Measurements from ENCODE around the gene SMC3.

SMC3 gene

GRCh38 chr10:110612087-110612486 is 44.6 kb downstream of the SMC3 start:
- TF ChIP-seq TCF4 (CRISPR knock-in tag; IDR thresholded peaks at IDR 0.05; ENCODE audit: borderline replicate concordance): no peak
- no peak for TF ChIP-seq ZFP3 (CRISPR knock-in tag; IDR thresholded peaks at IDR 0.05)
- TF ChIP-seq CREB5 (CRISPR knock-in tag; IDR thresholded peaks at IDR 0.05; ENCODE audit: low read depth): no peak
- no peak for TF ChIP-seq PPARA (CRISPR knock-in tag; IDR thresholded peaks at IDR 0.05; ENCODE audit: borderline replicate concordance)
- TF ChIP-seq ISL1 (CRISPR knock-in tag; IDR thresholded peaks at IDR 0.05): no peak
- no peak for TF ChIP-seq ZFP30 (CRISPR knock-in tag; IDR thresholded peaks at IDR 0.05)
- TF ChIP-seq OSR1 (CRISPR knock-in tag; IDR thresholded peaks at IDR 0.05): no peak
- TF ChIP-seq ESRRG (CRISPR knock-in tag; IDR thresholded peaks at IDR 0.05): no peak
- no peak for TF ChIP-seq ZNF8 (CRISPR knock-in tag; IDR thresholded peaks at IDR 0.05)
- TF ChIP-seq ZNF70 (CRISPR knock-in tag; IDR thresholded peaks at IDR 0.05): no peak
- TF ChIP-seq PATZ1 (CRISPR knock-in tag; IDR thresholded peaks at IDR 0.05; ENCODE audit: borderline replicate concordance): no peak
- no peak for TF ChIP-seq ARNTL (CRISPR knock-in tag; IDR thresholded peaks at IDR 0.05; ENCODE audit: borderline replicate concordance, low read depth)
- TF ChIP-seq ZC3H10 (CRISPR knock-in tag; IDR thresholded peaks at IDR 0.05): no peak
- TF ChIP-seq SNAI2 (CRISPR knock-in tag; IDR thresholded peaks at IDR 0.05): no peak
- no peak for TF ChIP-seq TOX (CRISPR knock-in tag; IDR thresholded peaks at IDR 0.05; ENCODE audit: borderline replicate concordance)
- no peak for TF ChIP-seq POU6F1 (CRISPR knock-in tag; IDR thresholded peaks at IDR 0.05; ENCODE audit: borderline replicate concordance, low read depth)
- TF ChIP-seq RARB (CRISPR knock-in tag; IDR thresholded peaks at IDR 0.05): no peak
- ATAC-seq: no peak

- no peak for ATAC-seq
- TF ChIP-seq BACH2 (CRISPR knock-in tag; IDR thresholded peaks at IDR 0.05; ENCODE audit: borderline replicate concordance) (no peak), GLIS3 (CRISPR knock-in tag; IDR thresholded peaks at IDR 0.05) (no peak), ZNF8 (CRISPR knock-in tag; IDR thresholded peaks at IDR 0.05) (no peak), ZFP3 (CRISPR knock-in tag; IDR thresholded peaks at IDR 0.05) (no peak), ZFP30 (CRISPR knock-in tag; IDR thresholded peaks at IDR 0.05) (no peak)
These were observed 45.1 kb downstream of the SMC3 start for GRCh38 chr10:110612629-110613028.

- TF ChIP-seq CSRNP3 (CRISPR knock-in tag; IDR thresholded peaks at IDR 0.05) (no peak), SNAI2 (CRISPR knock-in tag; IDR thresholded peaks at IDR 0.05) (no peak), ZFP30 (CRISPR knock-in tag; IDR thresholded peaks at IDR 0.05) (no peak), ZFP3 (CRISPR knock-in tag; IDR thresholded peaks at IDR 0.05) (no peak), ZNF8 (CRISPR knock-in tag; IDR thresholded peaks at IDR 0.05) (no peak), GLIS3 (CRISPR knock-in tag; IDR thresholded peaks at IDR 0.05) (no peak)
- no peak for ATAC-seq
These were observed 46.0 kb downstream of the SMC3 start for GRCh38 chr10:110613341-110613995.

GRCh38 chr10:110613996-110614495 is 46.6 kb downstream of the SMC3 start:
- no peak for ATAC-seq
- TF ChIP-seq ZNF565 (CRISPR knock-in tag; conservative IDR thresholded peaks at IDR 0.05; ENCODE audit: low read depth) (no peak), RARB (CRISPR knock-in tag; IDR thresholded peaks at IDR 0.05) (no peak), ARNTL (CRISPR knock-in tag; IDR thresholded peaks at IDR 0.05; ENCODE audit: borderline replicate concordance, low read depth) (no peak), PATZ1 (CRISPR knock-in tag; IDR thresholded peaks at IDR 0.05; ENCODE audit: borderline replicate concordance) (no peak), OSR1 (CRISPR knock-in tag; IDR thresholded peaks at IDR 0.05) (no peak), POU6F1 (CRISPR knock-in tag; IDR thresholded peaks at IDR 0.05; ENCODE audit: borderline replicate concordance, low read depth) (no peak), ISL1 (CRISPR knock-in tag; IDR thresholded peaks at IDR 0.05) (no peak), SNAI2 (CRISPR knock-in tag; IDR thresholded peaks at IDR 0.05) (no peak), TSHZ2 (CRISPR knock-in tag; IDR thresholded peaks at IDR 0.05) (no peak)
